GM12878 (cell line): ENCODE data around the gene EMP2. TPM values are rescaled to one million over a fixed set of nuclear protein-coding genes. Genes with fewer than 3 reads are reported as not detected.

ENCODE experiments used
- ATAC-seq: fragments of 200-7000 bp; cut with Tn5 transposase; 3 replicates; pipeline ENCODE4 v1.9.1; 2020; ENCODE audit warnings: mild to moderate bottlenecking, moderate library complexity
- BruUV-seq: library from RNA; stranded (reverse); fragments of 400-500 nt; replicated peaks from 2 replicates; lab custom pipeline; 2021; lab: Mats Ljungman, UMichigan
- CTCF ChIA-PET: fragments of 300-600 bp; sonication (Branson Sonifier 250); formaldehyde crosslinking; extraction: SDS; loops from one replicate; lab custom pipeline; 2021; ENCODE audit warnings: inconsistent platforms; lab: Yijun Ruan, JAX
- POLR2A ChIA-PET: fragments of 350-600 bp; formaldehyde crosslinking; extraction: SDS; loops from one replicate; lab custom pipeline; 2021; ENCODE audit warnings: inconsistent platforms; lab: Charles Lee
- RAD21 ChIA-PET: fragments of 300-600 bp; sonication (Branson Sonifier 250); formaldehyde crosslinking; loops from one replicate; lab custom pipeline; 2023; ENCODE audit warnings: antibody characterized with exemption; ENCODE audit not compliant: unreplicated experiment; lab: Charles Lee
- SMC1A ChIA-PET: fragments of 300-600 bp; sonication (Branson Sonifier 250); formaldehyde crosslinking; loops from one replicate; lab custom pipeline; 2023; ENCODE audit not compliant: unreplicated experiment, uncharacterized antibody; lab: Charles Lee
- DNase-seq: peaks from one replicate; pipeline ENCODE4 v3.0.0-alpha.2; 2011; ENCODE audit warnings: low read depth, low spot score
- FAIRE-seq: peaks from 3 replicates; lab custom pipeline; 2011; peaks lifted over from hg19 to GRCh38; lab: Jason Lieb, UNC
- H2AFZ ChIP-seq: 2 replicates; pipeline ENCODE4 v1.6.0; 2011; ENCODE audit warnings: low read depth, low read length, control low read depth; ENCODE audit not compliant: control insufficient read depth
- H3K27ac ChIP-seq: 2 replicates; pipeline ENCODE4 v1.5.1; 2011; ENCODE audit warnings: control low read depth; ENCODE audit not compliant: control insufficient read depth, insufficient read depth
- H3K27me3 ChIP-seq, 2 experiments: replicated peaks in 1 of 2; 2 replicates each; pipeline versions ENCODE4 v1.6.0 to v1.6.1; 2011; ENCODE audit warnings: low read length in 1 of 2; ENCODE audit not compliant: control insufficient read depth in 2 of 2, insufficient read depth in 2 of 2
- H3K36me3 ChIP-seq, 2 experiments: 2 replicates each; pipeline ENCODE4 v1.5.1; 2011; ENCODE audit warnings: low read length in 1 of 2; ENCODE audit not compliant: control insufficient read depth in 2 of 2, insufficient read depth in 2 of 2
- H3K4me1 ChIP-seq: 2 replicates; pipeline ENCODE4 v1.6.1; 2011; ENCODE audit warnings: mild to moderate bottlenecking, low read length, moderate library complexity, mixed read lengths; ENCODE audit not compliant: control insufficient read depth, insufficient read depth
- H3K4me2 ChIP-seq: 2 replicates; pipeline ENCODE4 v1.6.0; 2011; ENCODE audit warnings: control low read depth; ENCODE audit not compliant: control insufficient read depth, insufficient read depth
- H3K4me3 ChIP-seq: fragments of 200-600 bp; sonication (generic); 2 replicates; pipeline ENCODE4 v1.5.1; 2016
- H3K79me2 ChIP-seq: 2 replicates; pipeline ENCODE4 v1.6.0; 2011; ENCODE audit warnings: low read length; ENCODE audit not compliant: control insufficient read depth, insufficient read depth
- H3K9ac ChIP-seq: 2 replicates; pipeline ENCODE4 v1.8.0; 2011; ENCODE audit warnings: low read length, control low read depth, mixed read lengths; ENCODE audit not compliant: control insufficient read depth, insufficient read depth
- H3K9me3 ChIP-seq: replicated peaks from 3 replicates; pipeline ENCODE4 v1.5.1; 2011; ENCODE audit warnings: mild to moderate bottlenecking, low read length; ENCODE audit not compliant: control insufficient read depth, insufficient read depth
- H4K20me1 ChIP-seq: 2 replicates; pipeline ENCODE4 v1.6.0; 2011; ENCODE audit not compliant: control insufficient read depth, insufficient read depth
- ATF3 ChIP-seq: IDR thresholded peaks from 2 replicates; pipeline ENCODE4 v1.6.1; 2011; ENCODE audit warnings: low read depth, mild to moderate bottlenecking, low read length, moderate library complexity, borderline replicate concordance; ENCODE audit errors: extremely low read depth
- CHD1 ChIP-seq: IDR thresholded peaks from 2 replicates; pipeline ENCODE4 v1.6.1; 2012; ENCODE audit warnings: low read depth, low read length, improper control_type of control experiment
- DPF2 ChIP-seq: fragments of 450-650 bp; IDR thresholded peaks from 2 replicates; pipeline ENCODE4 v1.6.1; 2017; ENCODE audit warnings: mild to moderate bottlenecking
- EZH2 ChIP-seq: IDR thresholded peaks from 2 replicates; pipeline ENCODE4 v1.6.1; 2012; ENCODE audit warnings: low read depth, mild to moderate bottlenecking, control low read depth, inconsistent platforms, low read length, borderline replicate concordance; ENCODE audit not compliant: control insufficient read depth
- GABPA ChIP-seq: IDR thresholded peaks from 2 replicates; pipeline ENCODE4 v1.6.1; 2014; ENCODE audit warnings: antibody characterized with exemption, low read depth, mild to moderate bottlenecking, inconsistent platforms
- HDAC2 ChIP-seq: fragments of 200-600 bp; sonication (generic); IDR thresholded peaks from 2 replicates; pipeline ENCODE4 v1.6.1; 2017
- POU2F2 ChIP-seq: IDR thresholded peaks from 3 replicates; pipeline ENCODE4 v1.6.1; 2011; ENCODE audit warnings: low read depth, mild to moderate bottlenecking, low read length, borderline replicate concordance
- RELA ChIP-seq: fragments of 450-650 bp; IDR thresholded peaks from 2 replicates; pipeline ENCODE4 v1.8.0; 2014; ENCODE audit warnings: borderline replicate concordance; ENCODE audit not compliant: partially characterized antibody
- SPI1 ChIP-seq: IDR thresholded peaks from 2 replicates; pipeline ENCODE4 v1.6.1; 2011; ENCODE audit warnings: low read depth, mild to moderate bottlenecking, low read length, moderate library complexity, borderline replicate concordance; ENCODE audit not compliant: insufficient read depth
- TARDBP ChIP-seq: IDR thresholded peaks from 2 replicates; pipeline ENCODE4 v1.6.1; 2016; ENCODE audit warnings: borderline replicate concordance
- TCF3 ChIP-seq: IDR thresholded peaks from 2 replicates; pipeline ENCODE4 v1.6.1; 2012; ENCODE audit warnings: low read depth, mild to moderate bottlenecking, low read length, borderline replicate concordance; ENCODE audit not compliant: insufficient read depth
- TCF7 ChIP-seq: IDR thresholded peaks from 2 replicates; pipeline ENCODE4 v1.6.1; 2014; ENCODE audit warnings: antibody characterized with exemption, borderline replicate concordance
- WGBS: methylation state at CpG from one replicate; pipeline ENCODE4 v1.1.6; 2016; ENCODE audit warnings: low lambda C conversion rate; ENCODE audit not compliant: insufficient replicate concordance, insufficient coverage; ENCODE audit errors: missing lambda C conversion rate; 5-methylcytosine and 5-hydroxymethylcytosine counted together
- in situ Hi-C: fragments of 300-500 bp; cut with MboI; formaldehyde crosslinking; loops from 9 replicates; pipeline ENCODE4 v1.14.3; 2018; ENCODE audit warnings: mixed read lengths
- intact Hi-C: fragments of 100-400 bp; cut with micrococcal nuclease; formaldehyde crosslinking; loops from one replicate; pipeline ENCODE4 v1.14.2; 2022; ENCODE audit not compliant: unreplicated experiment
- polyA plus RNA-seq, 11 experiments: library from polyadenylated mRNA; depleted of rRNA in 4 of 11; unstranded in 6 of 11; stranded (reverse) in 5 of 11; fragments of >200 nt; fragmentation: Nextera tagmentation in 4 of 11; fragmentation: Illumina TruSeq in 1 of 11; extraction: Ambion mirVana in 4 of 11; extraction: Trizol in 1 of 11; gene quantifications; 1 replicate in 1 of 11; 2 replicates in 10 of 11; pipeline versions ENCODE4 v1.2.1 to v1.2.3, GENCODE V29; 2011 to 2016; ENCODE audit warnings: inconsistent platforms in 2 of 11, missing spikeins in 2 of 11, low read depth in 1 of 11
- total RNA-seq, 4 experiments: library from RNA; depleted of rRNA in 3 of 4; stranded (reverse); fragments of >200 nt in 3 of 4; fragmentation: Illumina TruSeq in 1 of 4; extraction: Trizol in 1 of 4; gene quantifications; 2 replicates each; pipeline versions ENCODE4 v1.2.1 to v1.2.3, GENCODE V29; 2013 to 2021
- TF ChIP-seq, protein P1 (sequence below): IDR thresholded peaks from 2 replicates; pipeline ENCODE4 v1.6.1; 2012; ENCODE audit warnings: improper control_type of control experiment, low read depth, low read length; ENCODE audit not compliant: insufficient replicate concordance
- TF ChIP-seq, protein P2 (sequence below): fragments of 450-650 bp; formaldehyde crosslinking; IDR thresholded peaks from 2 replicates; pipeline ENCODE4 v1.5.0; 2022; ENCODE audit warnings: mild to moderate bottlenecking, missing genetic modification characterization

EMP2 gene
- total and polyA plus RNA-seq, 10 of the 15 experiments (the other 5 are each of a cell fraction or from before 2014, with no cell fraction given), result 0.41 to 10.4 (median 3.8) TPM

DNA sequence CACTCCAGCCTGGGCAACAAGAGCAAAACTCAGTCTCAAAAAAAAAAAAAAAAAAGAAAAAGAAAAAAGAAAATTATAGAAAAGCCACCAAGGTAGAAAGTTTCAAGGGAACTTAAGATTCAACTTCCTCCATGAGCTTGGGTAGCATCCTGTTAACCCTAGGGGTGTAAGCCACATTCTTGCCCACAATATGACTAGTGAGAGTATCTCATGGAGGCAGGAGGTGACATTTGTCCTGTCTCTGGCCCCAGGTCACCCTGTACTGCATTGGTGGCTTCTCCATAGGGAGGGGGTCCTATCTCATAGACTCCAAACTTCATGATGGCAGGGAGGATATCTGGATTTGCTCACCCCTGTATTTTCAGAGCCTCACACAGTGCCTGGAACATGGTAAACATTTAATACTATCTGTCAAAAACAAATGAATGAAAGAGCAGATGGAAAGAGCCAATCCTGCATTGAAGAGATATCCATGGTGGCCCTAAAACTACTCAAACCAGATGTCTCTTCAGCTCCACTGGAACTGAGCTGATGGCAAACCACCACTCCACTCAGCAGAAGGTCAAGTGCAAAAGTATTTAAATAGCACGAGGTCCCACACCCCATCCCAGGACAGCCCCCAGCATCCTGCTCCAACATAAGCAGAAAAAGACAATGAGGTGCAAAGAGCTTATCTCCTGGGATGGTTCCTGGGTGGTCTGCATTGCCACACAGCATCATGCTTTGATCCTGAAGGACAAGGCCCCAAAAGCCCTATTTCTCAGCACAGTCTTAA lies 50.3 kb downstream of the EMP2 start:
- FAIRE-seq, result no peak
- TF ChIP-seq POU2F2 (no peak), DPF2 (no peak), EZH2 (no peak), GABPA (no peak), SPI1 (no peak), CHD1 (no peak), TARDBP (no peak), HDAC2 (no peak), TCF3 (no peak), RELA (no peak), ATF3 (no peak), TCF7 (no peak)
- TF ChIP-seq, protein P1, sequence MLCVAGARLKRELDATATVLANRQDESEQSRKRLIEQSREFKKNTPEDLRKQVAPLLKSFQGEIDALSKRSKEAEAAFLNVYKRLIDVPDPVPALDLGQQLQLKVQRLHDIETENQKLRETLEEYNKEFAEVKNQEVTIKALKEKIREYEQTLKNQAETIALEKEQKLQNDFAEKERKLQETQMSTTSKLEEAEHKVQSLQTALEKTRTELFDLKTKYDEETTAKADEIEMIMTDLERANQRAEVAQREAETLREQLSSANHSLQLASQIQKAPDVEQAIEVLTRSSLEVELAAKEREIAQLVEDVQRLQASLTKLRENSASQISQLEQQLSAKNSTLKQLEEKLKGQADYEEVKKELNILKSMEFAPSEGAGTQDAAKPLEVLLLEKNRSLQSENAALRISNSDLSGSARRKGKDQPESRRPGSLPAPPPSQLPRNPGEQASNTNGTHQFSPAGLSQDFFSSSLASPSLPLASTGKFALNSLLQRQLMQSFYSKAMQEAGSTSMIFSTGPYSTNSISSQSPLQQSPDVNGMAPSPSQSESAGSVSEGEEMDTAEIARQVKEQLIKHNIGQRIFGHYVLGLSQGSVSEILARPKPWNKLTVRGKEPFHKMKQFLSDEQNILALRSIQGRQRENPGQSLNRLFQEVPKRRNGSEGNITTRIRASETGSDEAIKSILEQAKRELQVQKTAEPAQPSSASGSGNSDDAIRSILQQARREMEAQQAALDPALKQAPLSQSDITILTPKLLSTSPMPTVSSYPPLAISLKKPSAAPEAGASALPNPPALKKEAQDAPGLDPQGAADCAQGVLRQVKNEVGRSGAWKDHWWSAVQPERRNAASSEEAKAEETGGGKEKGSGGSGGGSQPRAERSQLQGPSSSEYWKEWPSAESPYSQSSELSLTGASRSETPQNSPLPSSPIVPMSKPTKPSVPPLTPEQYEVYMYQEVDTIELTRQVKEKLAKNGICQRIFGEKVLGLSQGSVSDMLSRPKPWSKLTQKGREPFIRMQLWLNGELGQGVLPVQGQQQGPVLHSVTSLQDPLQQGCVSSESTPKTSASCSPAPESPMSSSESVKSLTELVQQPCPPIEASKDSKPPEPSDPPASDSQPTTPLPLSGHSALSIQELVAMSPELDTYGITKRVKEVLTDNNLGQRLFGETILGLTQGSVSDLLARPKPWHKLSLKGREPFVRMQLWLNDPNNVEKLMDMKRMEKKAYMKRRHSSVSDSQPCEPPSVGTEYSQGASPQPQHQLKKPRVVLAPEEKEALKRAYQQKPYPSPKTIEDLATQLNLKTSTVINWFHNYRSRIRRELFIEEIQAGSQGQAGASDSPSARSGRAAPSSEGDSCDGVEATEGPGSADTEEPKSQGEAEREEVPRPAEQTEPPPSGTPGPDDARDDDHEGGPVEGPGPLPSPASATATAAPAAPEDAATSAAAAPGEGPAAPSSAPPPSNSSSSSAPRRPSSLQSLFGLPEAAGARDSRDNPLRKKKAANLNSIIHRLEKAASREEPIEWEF, result no peak
- TF ChIP-seq, protein P2, sequence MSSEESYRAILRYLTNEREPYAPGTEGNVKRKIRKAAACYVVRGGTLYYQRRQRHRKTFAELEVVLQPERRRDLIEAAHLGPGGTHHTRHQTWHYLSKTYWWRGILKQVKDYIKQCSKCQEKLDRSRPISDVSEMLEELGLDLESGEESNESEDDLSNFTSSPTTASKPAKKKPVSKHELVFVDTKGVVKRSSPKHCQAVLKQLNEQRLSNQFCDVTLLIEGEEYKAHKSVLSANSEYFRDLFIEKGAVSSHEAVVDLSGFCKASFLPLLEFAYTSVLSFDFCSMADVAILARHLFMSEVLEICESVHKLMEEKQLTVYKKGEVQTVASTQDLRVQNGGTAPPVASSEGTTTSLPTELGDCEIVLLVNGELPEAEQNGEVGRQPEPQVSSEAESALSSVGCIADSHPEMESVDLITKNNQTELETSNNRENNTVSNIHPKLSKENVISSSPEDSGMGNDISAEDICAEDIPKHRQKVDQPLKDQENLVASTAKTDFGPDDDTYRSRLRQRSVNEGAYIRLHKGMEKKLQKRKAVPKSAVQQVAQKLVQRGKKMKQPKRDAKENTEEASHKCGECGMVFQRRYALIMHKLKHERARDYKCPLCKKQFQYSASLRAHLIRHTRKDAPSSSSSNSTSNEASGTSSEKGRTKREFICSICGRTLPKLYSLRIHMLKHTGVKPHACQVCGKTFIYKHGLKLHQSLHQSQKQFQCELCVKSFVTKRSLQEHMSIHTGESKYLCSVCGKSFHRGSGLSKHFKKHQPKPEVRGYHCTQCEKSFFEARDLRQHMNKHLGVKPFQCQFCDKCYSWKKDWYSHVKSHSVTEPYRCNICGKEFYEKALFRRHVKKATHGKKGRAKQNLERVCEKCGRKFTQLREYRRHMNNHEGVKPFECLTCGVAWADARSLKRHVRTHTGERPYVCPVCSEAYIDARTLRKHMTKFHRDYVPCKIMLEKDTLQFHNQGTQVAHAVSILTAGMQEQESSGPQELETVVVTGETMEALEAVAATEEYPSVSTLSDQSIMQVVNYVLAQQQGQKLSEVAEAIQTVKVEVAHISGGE (CRISPR knock-in tag), result no peak

More for the DNA sequence above, 50.3 kb downstream of the EMP2 start:
- SMC1A ChIA-PET, result interaction anchor here (1.5 kb wide), 1 partner anchor 15 kb away, joined by 7 read pairs; no protein-coding TSS in a partner anchor
- RAD21 ChIA-PET, result interaction anchor here (0.7 to 1.0 kb wide), 2 partner anchors 207 to 209 kb away, joined by 3 read pairs; no protein-coding TSS in a partner anchor
- intact Hi-C loops (no loop called here), in situ Hi-C loops (no loop called here)
- Histone ChIP-seq H3K4me2 (no peak overlapping the region), H3K9me3 (no peaks in the 10 kb centered on the region), H3K36me3 (no peaks in the 10 kb centered on the region), H3K79me2 (no peaks in the 10 kb centered on the region), H3K27ac (no peak overlapping the region), H3K4me1 (no peaks in the 10 kb centered on the region), H3K27me3 (no peaks in the 10 kb centered on the region; a peak in 1 of 4 replicates), H4K20me1 (no peaks in the 10 kb centered on the region), H3K9ac (no peak overlapping the region), H3K4me3 (no peak overlapping the region), H2AFZ (no peak overlapping the region)
- no TSS peak for BruUV-seq
- 0% methylated on average over 1 of the region's 1 CpG for WGBS
- ATAC-seq, result no peak
- POLR2A ChIA-PET, result interaction anchor here (0.7 kb wide), 2 partner anchors 95 to 389 kb away, joined by 3 to 4 read pairs; no protein-coding TSS in a partner anchor
- DNase-seq, result no peak
- CTCF ChIA-PET, result interaction anchor here (0.6 to 1.1 kb wide), 2 partner anchors 15 to 206 kb away, joined by 3 to 6 read pairs; no protein-coding TSS in a partner anchor
